IPS-20b (cell line): ENCODE results near the gene TNFAIP8L2.
A peak's percentile ranks its signal among the peaks of the same experiment; 100 is the strongest.

Experiments used
- H3K27ac ChIP-seq: one replicate; pipeline ENCODE4 v1.5.1; 2013; ENCODE audit warnings: low read length
- H3K27me3 ChIP-seq: 2 replicates; pipeline ENCODE4 v1.6.1; 2013; ENCODE audit warnings: mild to moderate bottlenecking, low read length, inconsistent platforms; ENCODE audit not compliant: insufficient read depth
- H3K36me3 ChIP-seq: 2 replicates; pipeline ENCODE4 v1.6.1; 2013; ENCODE audit warnings: low read depth, mild to moderate bottlenecking, inconsistent platforms, low read length, moderate library complexity; ENCODE audit not compliant: insufficient read depth
- H3K4me1 ChIP-seq: 2 replicates; pipeline ENCODE4 v1.6.1; 2013; ENCODE audit warnings: mild to moderate bottlenecking, control low read depth, inconsistent platforms, low read length, moderate library complexity; ENCODE audit not compliant: insufficient read depth
- H3K4me3 ChIP-seq: 2 replicates; pipeline ENCODE4 v1.5.1; 2013; ENCODE audit warnings: mild to moderate bottlenecking, low read length, inconsistent platforms
- H3K9ac ChIP-seq: 2 replicates; pipeline ENCODE4 v1.6.1; 2013; ENCODE audit warnings: low read depth, mild to moderate bottlenecking, inconsistent platforms, low read length, moderate library complexity
- H3K9me3 ChIP-seq: 2 replicates; pipeline ENCODE4 v1.6.1; 2013; ENCODE audit warnings: mild to moderate bottlenecking, low read depth, low read length, inconsistent platforms; ENCODE audit not compliant: insufficient read depth

The TNFAIP8L2 gene

GRCh38 chr1:151147132-151147503 lies 9.3 kb upstream of the TNFAIP8L2 start:
- peak overlapping the region; percentile 90 for H3K4me3 ChIP-seq
- H3K9ac ChIP-seq: peak overlapping the region; percentile 36; the same call in 1 of the 2 replicates
- no peaks in the 10 kb centered on the region for H3K36me3 ChIP-seq
- no peaks in the 10 kb centered on the region for H3K9me3 ChIP-seq
- no peak overlapping the region for H3K27ac ChIP-seq
- H3K4me1 ChIP-seq: peaks cover 28% of the 10 kb centered on the region
- peaks cover 37% of the 10 kb centered on the region for H3K27me3 ChIP-seq

GRCh38 chr1:151147665-151148064 lies 8.8 kb upstream of the TNFAIP8L2 start:
- H3K27me3 ChIP-seq: peaks cover 37% of the 10 kb centered on the region
- no peaks in the 10 kb centered on the region for H3K36me3 ChIP-seq
- no peaks in the 10 kb centered on the region for H3K9me3 ChIP-seq
- no peak overlapping the region for H3K27ac ChIP-seq
- no peak overlapping the region for H3K9ac ChIP-seq
- H3K4me3 ChIP-seq: peak overlapping the region; percentile 90; the same call in 1 of the 2 replicates
- H3K4me1 ChIP-seq: peaks cover 28% of the 10 kb centered on the region

- Histone ChIP-seq H3K4me1 (no peaks in the 10 kb centered on the region), H3K27ac (no peak overlapping the region), H3K27me3 (no peaks in the 10 kb centered on the region), H3K9ac (no peak overlapping the region), H3K4me3 (no peak overlapping the region), H3K9me3 (no peaks in the 10 kb centered on the region), H3K36me3 (peaks cover 17% of the 10 kb centered on the region)
Observed at GRCh38 chr1:151157067-151157531, 650 bp downstream of the TNFAIP8L2 start.

- H3K4me1 ChIP-seq: no peaks in the 10 kb centered on the region
- H3K9me3 ChIP-seq: no peaks in the 10 kb centered on the region
- no peaks in the 10 kb centered on the region for H3K27me3 ChIP-seq
- H3K9ac ChIP-seq: no peak overlapping the region
- no peak overlapping the region for H3K4me3 ChIP-seq
- H3K27ac ChIP-seq: no peak overlapping the region
- peaks cover 17% of the 10 kb centered on the region for H3K36me3 ChIP-seq
Observed at GRCh38 chr1:151158326-151158725, 1.9 kb downstream of the TNFAIP8L2 start.

GRCh38 chr1:151158751-151159251 lies 2.4 kb downstream of the TNFAIP8L2 start:
- H3K27ac ChIP-seq: no peak overlapping the region
- H3K9ac ChIP-seq: no peak overlapping the region
- no peak overlapping the region for H3K4me3 ChIP-seq
- H3K9me3 ChIP-seq: no peaks in the 10 kb centered on the region
- peaks cover 17% of the 10 kb centered on the region for H3K36me3 ChIP-seq
- no peaks in the 10 kb centered on the region for H3K4me1 ChIP-seq
- H3K27me3 ChIP-seq: no peaks in the 10 kb centered on the region

GRCh38 chr1:151159373-151159772 lies 2.9 kb downstream of the TNFAIP8L2 start:
- Histone ChIP-seq H3K9ac (no peak overlapping the region), H3K27me3 (no peaks in the 10 kb centered on the region), H3K27ac (no peak overlapping the region), H3K4me1 (0 out of 2 replicates have a peak, but pooled peaks cover under 1% of the 10 kb centered on the region), H3K4me3 (no peak overlapping the region), H3K36me3 (peaks cover 17% of the 10 kb centered on the region), H3K9me3 (no peaks in the 10 kb centered on the region)

- Histone ChIP-seq H3K27ac (no peak overlapping the region), H3K27me3 (no peaks in the 10 kb centered on the region), H3K4me3 (peak overlapping the region; percentile 98), H3K9ac (peak overlapping the region; percentile 96; the same call in 1 of the 2 replicates), H3K9me3 (no peaks in the 10 kb centered on the region), H3K36me3 (peaks cover 32% of the 10 kb centered on the region), H3K4me1 (0 out of 2 replicates have a peak, but pooled peaks cover 9% of the 10 kb centered on the region)
Observed at GRCh38 chr1:151164732-151165280, 8.4 kb downstream of the TNFAIP8L2 start.

GRCh38 chr1:151165281-151165737 lies 8.9 kb downstream of the TNFAIP8L2 start:
- Histone ChIP-seq H3K27me3 (no peaks in the 10 kb centered on the region), H3K9me3 (no peaks in the 10 kb centered on the region), H3K4me1 (0 out of 2 replicates have a peak, but pooled peaks cover 9% of the 10 kb centered on the region), H3K9ac (peak overlapping the region; percentile 96; the same call in 1 of the 2 replicates), H3K36me3 (peaks cover 37% of the 10 kb centered on the region), H3K27ac (peak overlapping the region; percentile 84), H3K4me3 (peak overlapping the region; percentile 98)

- no peaks in the 10 kb centered on the region for H3K27me3 ChIP-seq
- H3K9ac ChIP-seq: peak within 1 kb of the TSS; percentile 96
- H3K27ac ChIP-seq: peak within 1 kb of the TSS; percentile 84
- H3K9me3 ChIP-seq: no peaks in the 10 kb centered on the region
- H3K4me3 ChIP-seq: peak within 1 kb of the TSS; percentile 98
- H3K4me1 ChIP-seq: 0 out of 2 replicates have a peak, but pooled peaks cover 9% of the 10 kb centered on the region
- H3K36me3 ChIP-seq: peaks cover 32% of the 10 kb centered on the region
Observed at GRCh38 chr1:151165738-151166504, 9.5 kb downstream of the TNFAIP8L2 start, which contains the start of the genes LYSMD1 and SCNM1. Gene LYSMD1, minus strand, starts transcription at chr1:151165902. Its CDS starts 644 bp downstream, at chr1:151165258. Gene SCNM1, plus strand, starts transcription at chr1:151166144. Its CDS starts 9 bp downstream, at chr1:151166153.

GRCh38 chr1:151166505-151166956 lies 10.1 kb downstream of the TNFAIP8L2 start:
- Histone ChIP-seq H3K4me1 (0 out of 2 replicates have a peak, but pooled peaks cover 9% of the 10 kb centered on the region), H3K36me3 (peaks cover 32% of the 10 kb centered on the region), H3K27ac (peak overlapping the region; percentile 63), H3K9me3 (no peaks in the 10 kb centered on the region), H3K9ac (peak overlapping the region; percentile 96), H3K4me3 (peak overlapping the region; percentile 98), H3K27me3 (no peaks in the 10 kb centered on the region)

GRCh38 chr1:151167116-151167515 lies 10.7 kb downstream of the TNFAIP8L2 start:
- Histone ChIP-seq H3K4me1 (0 out of 2 replicates have a peak, but pooled peaks cover 9% of the 10 kb centered on the region), H3K9ac (peak overlapping the region; percentile 96; the same call in 1 of the 2 replicates), H3K27me3 (no peaks in the 10 kb centered on the region), H3K27ac (no peak overlapping the region), H3K4me3 (peak overlapping the region; percentile 98), H3K9me3 (no peaks in the 10 kb centered on the region), H3K36me3 (peaks cover 32% of the 10 kb centered on the region)
